H9 (cell line): ENCODE data around the gene L1CAM. TPM values are rescaled to one million over a fixed set of nuclear protein-coding genes. Genes with fewer than 3 reads are reported as not detected.

Experiments used
- DNase-seq: peaks from one replicate; pipeline ENCODE4 v3.0.0-alpha.2; 2017
- H2AFZ ChIP-seq: one replicate; pipeline ENCODE4 v1.6.1; 2013; ENCODE audit warnings: mild to moderate bottlenecking, low read length, control low read depth, moderate library complexity
- H2AK5ac ChIP-seq: 2 replicates; pipeline ENCODE4 v1.6.1; 2013; ENCODE audit warnings: low read length, control low read depth, mixed read lengths; ENCODE audit not compliant: insufficient read length
- H2BK120ac ChIP-seq: one replicate; pipeline ENCODE4 v1.6.1; 2013; ENCODE audit warnings: low read depth, mild to moderate bottlenecking, low read length, control low read depth, inconsistent platforms; ENCODE audit not compliant: poor library complexity, severe bottlenecking
- H2BK12ac ChIP-seq: 2 replicates; pipeline ENCODE4 v1.6.1; 2013; ENCODE audit warnings: low read length, control low read depth, mixed read lengths, low read depth; ENCODE audit not compliant: insufficient read length
- H2BK15ac ChIP-seq: 2 replicates; pipeline ENCODE4 v1.6.1; 2013; ENCODE audit warnings: low read depth, low read length, control low read depth
- H2BK20ac ChIP-seq: one replicate; pipeline ENCODE4 v1.6.1; 2013; ENCODE audit warnings: low read depth, mild to moderate bottlenecking, low read length, control low read depth, inconsistent platforms; ENCODE audit not compliant: poor library complexity, severe bottlenecking
- H2BK5ac ChIP-seq: 2 replicates; pipeline ENCODE4 v1.6.1; 2013; ENCODE audit warnings: low read length, control low read depth, mixed read lengths; ENCODE audit not compliant: insufficient read length
- H3K14ac ChIP-seq: 2 replicates; pipeline ENCODE4 v1.6.1; 2013; ENCODE audit warnings: low read length, control low read depth; ENCODE audit not compliant: insufficient read depth
- H3K18ac ChIP-seq: 2 replicates; pipeline ENCODE4 v1.6.1; 2013; ENCODE audit warnings: low read depth, mild to moderate bottlenecking, mixed read lengths, low read length, control low read depth; ENCODE audit not compliant: insufficient read length
- H3K23ac ChIP-seq: 2 replicates; pipeline ENCODE4 v1.6.1; 2013; ENCODE audit warnings: low read length, control low read depth, mixed read lengths, low read depth; ENCODE audit not compliant: insufficient read length
- H3K23me2 ChIP-seq: 2 replicates; pipeline ENCODE4 v1.6.1; 2013; ENCODE audit warnings: low read depth, mild to moderate bottlenecking, mixed read lengths, low read length, control low read depth; ENCODE audit not compliant: insufficient read length, poor library complexity, severe bottlenecking
- H3K27ac ChIP-seq: 2 replicates; pipeline ENCODE4 v1.5.1; 2013; ENCODE audit warnings: low read length, control low read depth, mixed read lengths, low read depth; ENCODE audit not compliant: insufficient read length
- H3K27me3 ChIP-seq: 2 replicates; pipeline ENCODE4 v1.6.1; 2013; ENCODE audit warnings: low read length, control low read depth, inconsistent platforms; ENCODE audit not compliant: insufficient read depth
- H3K4ac ChIP-seq: 2 replicates; pipeline ENCODE4 v1.6.1; 2013; ENCODE audit warnings: low read depth, mild to moderate bottlenecking, control low read depth, inconsistent platforms, low read length, moderate library complexity
- H3K4me1 ChIP-seq: 2 replicates; pipeline ENCODE4 v1.6.1; 2013; ENCODE audit warnings: low read length, control low read depth, inconsistent platforms; ENCODE audit not compliant: insufficient read depth
- H3K4me2 ChIP-seq: 2 replicates; pipeline ENCODE4 v1.6.1; 2013; ENCODE audit warnings: low read length, control low read depth, mixed read lengths; ENCODE audit not compliant: insufficient read length, insufficient read depth
- H3K56ac ChIP-seq: 2 replicates; pipeline ENCODE4 v1.6.1; 2013; ENCODE audit warnings: low read depth, mild to moderate bottlenecking, mixed read lengths, low read length, control low read depth; ENCODE audit not compliant: insufficient read length
- H3K79me1 ChIP-seq: 2 replicates; pipeline ENCODE4 v1.6.1; 2013; ENCODE audit warnings: low read depth, mild to moderate bottlenecking, moderate library complexity, low read length, control low read depth, inconsistent platforms; ENCODE audit not compliant: insufficient read depth, poor library complexity, severe bottlenecking
- H3K79me2 ChIP-seq: 2 replicates; pipeline ENCODE4 v1.6.1; 2013; ENCODE audit warnings: low read length, control low read depth, inconsistent platforms; ENCODE audit not compliant: insufficient read depth
- H3K9ac ChIP-seq: 2 replicates; pipeline ENCODE4 v1.6.1; 2013; ENCODE audit warnings: low read length, control low read depth, mixed read lengths; ENCODE audit not compliant: insufficient read length; ENCODE audit errors: extremely low read depth
- H3K9me3 ChIP-seq: one replicate; pipeline ENCODE4 v1.6.1; 2013; ENCODE audit warnings: low read depth, low read length, inconsistent platforms; ENCODE audit not compliant: control insufficient read depth
- H3T11ph ChIP-seq: one replicate; pipeline ENCODE4 v1.6.1; 2013; ENCODE audit warnings: mild to moderate bottlenecking, low read length, control low read depth, inconsistent platforms
- H4K20me1 ChIP-seq: one replicate; pipeline ENCODE4 v1.6.1; 2013; ENCODE audit not compliant: control insufficient read depth, insufficient read length, insufficient read depth
- H4K5ac ChIP-seq: 2 replicates; pipeline ENCODE4 v1.6.1; 2013; ENCODE audit warnings: low read depth, mild to moderate bottlenecking, mixed read lengths, low read length, control low read depth; ENCODE audit not compliant: insufficient read length
- H4K8ac ChIP-seq: replicated peaks from 2 replicates; pipeline ENCODE4 v1.6.1; 2013; ENCODE audit warnings: low read length, control low read depth, mixed read lengths, low read depth; ENCODE audit not compliant: insufficient read length
- H4K91ac ChIP-seq: 2 replicates; pipeline ENCODE4 v1.6.1; 2013; ENCODE audit warnings: low read depth, mild to moderate bottlenecking, moderate library complexity, mixed read lengths, low read length, control low read depth; ENCODE audit not compliant: insufficient read length
- H3K27ac Mint-ChIP-seq, 3 experiments: 2 replicates in 2 of 3; 3 replicates in 1 of 3; pipeline ENCODE4 v1.8.0; 2020 to 2021; ENCODE audit warnings: mixed read lengths in 3 of 3, mild to moderate bottlenecking in 1 of 3, moderate library complexity in 1 of 3
- H3K27me3 Mint-ChIP-seq: 2 replicates; pipeline ENCODE4 v1.8.0; 2021; ENCODE audit warnings: low read depth, mild to moderate bottlenecking, moderate library complexity, mixed read lengths
- H3K36me3 Mint-ChIP-seq, 3 experiments: 2 replicates in 2 of 3; 3 replicates in 1 of 3; pipeline ENCODE4 v1.8.0; 2020 to 2021; ENCODE audit warnings: low read depth in 3 of 3, mixed read lengths in 3 of 3; ENCODE audit not compliant: insufficient read depth in 1 of 3
- H3K4me1 Mint-ChIP-seq, 2 experiments: 2 replicates each; pipeline ENCODE4 v1.8.0; 2020; ENCODE audit warnings: mixed read lengths in 2 of 2
- H3K4me3 Mint-ChIP-seq, 2 experiments: 2 replicates in 1 of 2; 3 replicates in 1 of 2; pipeline ENCODE4 v1.8.0; 2020 to 2021; ENCODE audit warnings: mild to moderate bottlenecking in 2 of 2, mixed read lengths in 2 of 2, moderate library complexity in 1 of 2
- H3K9me3 Mint-ChIP-seq, 2 experiments: 2 replicates in 1 of 2; 3 replicates in 1 of 2; pipeline ENCODE4 v1.8.0; 2020; ENCODE audit warnings: mild to moderate bottlenecking in 2 of 2, mixed read lengths in 2 of 2, moderate library complexity in 1 of 2
- CTCF ChIP-seq: fragments of 200-600 bp; sonication (generic); conservative IDR thresholded peaks from 3 replicates; pipeline ENCODE4 v1.8.0; 2021; ENCODE audit warnings: antibody characterized with exemption, mild to moderate bottlenecking
- WGBS: extraction: QIAGEN DNeasy Blood & Tissue Kit; methylation state at CpG from one replicate; pipeline ENCODE4 v1.1.7; 2013; ENCODE audit warnings: missing lambda C conversion rate, low lambda C conversion rate, mixed read lengths; ENCODE audit not compliant: insufficient read length; ENCODE audit errors: extremely low coverage; 5-methylcytosine and 5-hydroxymethylcytosine counted together
- total RNA-seq: library from RNA; stranded (reverse); gene quantifications from 2 replicates; pipeline ENCODE4 v1.2.1, GENCODE V29; 2021

Gene L1CAM
- total RNA-seq, 1 experiment from 2014 or later = 22.7 TPM

DNA sequence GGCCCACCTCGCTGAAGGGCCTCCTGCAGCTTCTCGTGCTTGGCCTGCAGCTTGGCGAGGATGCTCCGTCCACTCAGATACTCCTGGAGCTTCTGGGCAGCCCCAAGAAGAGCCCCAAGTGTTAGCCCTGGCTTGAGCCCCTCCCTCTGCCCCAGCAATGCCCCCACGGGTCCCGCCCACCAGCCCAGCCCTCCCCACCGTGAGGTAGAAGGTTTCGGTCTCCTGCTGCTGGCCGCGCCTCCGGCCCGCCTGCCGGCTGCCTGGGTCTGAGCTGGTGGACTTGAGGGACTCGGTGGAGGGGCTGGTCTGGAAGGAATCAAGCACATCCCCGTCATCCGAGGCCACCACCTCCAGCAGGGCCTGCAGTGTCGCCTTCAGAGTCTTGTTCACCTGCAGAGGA, 27.2 kb upstream of the L1CAM start:
- Histone ChIP-seq H3K9ac (no peak overlapping the region), H3K18ac (no peak overlapping the region), H2BK5ac (no peak overlapping the region), H3K27ac (no peak overlapping the region), H4K8ac (no peak overlapping the region), H2BK20ac (no peak overlapping the region), H3K9me3 (peaks cover 17% of the 10 kb centered on the region), H3K4me1 (no peaks in the 10 kb centered on the region), H4K91ac (no peak overlapping the region), H3K14ac (no peak overlapping the region), H2BK12ac (no peak overlapping the region), H2BK120ac (no peak overlapping the region), H2AFZ (no peak overlapping the region), H3T11ph (no peak overlapping the region), H3K4ac (no peak overlapping the region), H3K23me2 (no peaks in the 10 kb centered on the region), H3K23ac (no peak overlapping the region), H3K27me3 (no peaks in the 10 kb centered on the region), H3K56ac (no peak overlapping the region), H3K79me1 (no peaks in the 10 kb centered on the region), H4K20me1 (no peaks in the 10 kb centered on the region), H3K4me2 (no peak overlapping the region), H2AK5ac (no peak overlapping the region), H3K79me2 (no peaks in the 10 kb centered on the region), H2BK15ac (no peak overlapping the region), H4K5ac (no peak overlapping the region)
- Mint-ChIP-seq H3K9me3 (peaks cover 59 to 68% of the 10 kb centered on the region in 2 experiments), H3K36me3 (peaks cover 7 to 47% (median 32%) of the 10 kb centered on the region in 3 experiments), H3K4me1 (0 out of 4 replicates have a peak, but pooled peaks cover 0 to 3% of the 10 kb centered on the region in 2 experiments), H3K27me3 (no peaks in the 10 kb centered on the region), H3K4me3 (no peak overlapping the region), H3K27ac (no peak overlapping the region)
- no peak for TF ChIP-seq CTCF
- no CpG with 5 or more reads among the region's 17 CpGs for WGBS
- DNase-seq = no peak
